Muscle of back (tissue), 11 donors: ENCODE data around the gene UCKL1. TPM values are rescaled to one million over a fixed set of nuclear protein-coding genes. Genes with fewer than 3 reads are reported as not detected.

Experiments
- DNase-seq, 3 donors: peaks; one replicate each; pipeline versions ENCODE4 v3.0.0 to v3.0.0-alpha.2; 2013
- polyA plus RNA-seq, 10 donors: library from polyadenylated mRNA; unstranded; fragments of 120-200 nt; gene quantifications; one replicate each; pipeline ENCODE4 v1.2.1, GENCODE V29; 2013; ENCODE audit not compliant: insufficient read length in 10 of 10

UCKL1 gene
- polyA plus RNA-seq, 10 donors: 28.3 to 58.9 (median 41.3) TPM

DNA sequence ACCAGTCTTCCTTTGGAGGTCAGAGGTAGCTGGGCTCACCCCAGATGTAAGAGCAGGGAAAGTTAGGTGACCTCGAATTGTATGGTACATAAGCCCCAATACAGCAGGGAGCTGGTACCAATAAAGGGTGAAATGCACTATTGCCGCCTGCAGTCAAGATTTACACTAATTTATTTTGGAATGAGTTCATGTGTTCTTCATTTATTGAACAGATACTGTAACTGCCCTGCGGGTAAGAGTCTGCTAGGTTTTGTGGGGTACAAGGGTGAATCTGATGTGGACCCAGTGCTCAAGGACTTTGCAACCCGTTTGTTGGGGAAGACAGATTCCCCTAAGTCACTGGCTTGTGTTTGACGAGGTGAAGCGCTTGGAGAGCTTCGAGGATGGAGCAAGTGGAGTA is 63.8 kb downstream of the UCKL1 start:
- DNase-seq: no peak

DNA sequence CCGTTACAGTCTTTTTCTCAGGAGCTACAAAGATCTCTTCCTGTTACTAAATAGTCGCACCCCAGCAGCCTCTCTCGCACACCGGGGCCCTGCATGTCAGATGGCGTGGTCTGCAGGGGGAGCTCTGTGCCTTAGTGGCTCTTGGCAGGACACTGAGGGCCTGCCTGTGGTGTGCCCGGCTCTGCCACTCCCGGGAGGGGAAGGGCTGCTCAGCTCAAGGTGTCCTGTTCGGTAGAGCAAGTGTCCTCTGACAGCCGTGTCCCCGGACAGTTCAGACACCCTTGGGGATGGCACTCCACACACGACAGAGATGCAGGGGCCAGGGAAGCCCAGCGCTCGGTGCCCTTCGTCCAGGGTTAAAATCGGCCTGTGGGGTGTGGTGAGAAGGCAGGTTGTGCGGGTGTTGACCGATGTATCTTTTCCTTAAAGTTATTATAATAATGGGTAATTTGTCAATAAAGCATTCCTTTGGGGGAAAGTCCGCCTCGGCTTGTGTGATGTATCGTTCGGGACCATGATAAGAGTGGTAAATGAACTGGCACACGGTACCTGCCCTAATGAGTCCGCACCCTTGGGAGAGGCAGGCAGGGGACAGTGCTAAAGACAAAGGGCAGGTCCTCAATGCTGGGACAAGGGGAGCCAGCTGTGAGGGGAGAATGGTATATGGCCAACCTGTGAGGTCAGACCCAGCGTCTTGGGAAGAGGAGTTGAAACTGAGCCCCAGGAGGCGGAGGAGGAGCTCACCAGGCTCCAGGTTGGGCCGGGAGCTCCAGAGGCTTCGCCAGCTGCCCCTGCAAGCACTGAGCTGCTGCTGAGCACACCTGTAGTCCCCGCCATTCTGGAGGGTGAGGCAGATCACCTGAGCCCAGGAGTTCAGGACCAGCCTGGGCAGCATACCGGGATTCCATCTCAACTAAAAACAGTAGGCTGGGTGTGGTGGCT is 64.9 kb downstream of the UCKL1 start:
- no peak for DNase-seq

DNA sequence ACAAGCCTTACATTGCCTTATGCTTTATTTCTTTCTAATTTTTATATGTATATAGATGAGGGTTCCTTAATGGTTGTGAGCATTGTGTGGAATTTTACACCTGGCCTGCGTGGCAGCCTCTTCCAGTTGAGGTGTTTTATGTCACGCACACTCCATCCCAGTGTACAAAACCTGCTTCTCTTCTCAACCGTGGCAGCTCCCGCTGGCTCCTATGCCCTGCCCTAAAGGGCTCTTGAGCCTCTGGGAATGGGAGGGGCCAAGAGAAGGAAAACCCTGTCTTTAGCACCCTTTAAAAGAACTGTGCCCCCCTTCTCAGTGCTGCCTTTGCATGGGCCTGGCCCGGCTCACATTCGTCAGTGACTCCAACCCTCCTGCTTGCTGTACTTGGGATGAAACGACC is 65.6 kb downstream of the UCKL1 start:
- no peak for DNase-seq

DNA sequence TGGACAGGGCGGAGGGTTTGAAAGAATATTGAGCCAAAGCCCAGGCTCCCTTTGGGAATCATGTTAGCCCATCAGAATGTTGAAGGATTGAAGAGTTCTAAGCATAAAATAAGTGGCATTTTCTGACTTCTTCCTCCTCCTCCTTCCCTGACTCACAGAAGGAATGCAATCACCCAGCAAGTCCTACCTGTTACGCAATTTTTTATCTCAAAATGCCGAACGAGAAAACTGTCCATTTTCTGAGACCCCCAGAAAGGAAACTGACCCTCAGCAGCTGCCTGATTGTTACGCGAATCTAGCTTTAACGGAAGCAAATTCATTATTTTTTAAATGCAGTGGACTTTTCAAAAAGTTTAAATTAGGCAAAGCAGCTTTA is 66.0 kb downstream of the UCKL1 start:
- DNase-seq: no peak

Other genes starting within 250 kb of the UCKL1 start
- 10 to 100 TPM; 20.1 to 28.2 (median 25.6) TPM for gene ARFRP1, start 248.4 kb downstream of the UCKL1 start, polyA plus RNA-seq
- gene ZGPAT, start 248.4 kb downstream of the UCKL1 start, polyA plus RNA-seq: 10 to 100 TPM; 10.5 to 15.1 (median 12.9) TPM
- 1 to 10 TPM; 1.9 to 9.7 (median 4.5) TPM for gene LIME1, start 219.8 kb downstream of the UCKL1 start, polyA plus RNA-seq
- 100 to 1,000 TPM in 9 of 10 donors, 10 to 100 TPM in 1; 88.5 to 165 (median 112) TPM for gene SLC2A4RG, start 216.6 kb downstream of the UCKL1 start, polyA plus RNA-seq
- 10 to 100 TPM; 12.8 to 17.3 (median 14.8) TPM for gene ZBTB46, start 125.2 kb downstream of the UCKL1 start, polyA plus RNA-seq
- gene ABHD16B, start 94.9 kb downstream of the UCKL1 start, polyA plus RNA-seq: not detected
- gene TPD52L2, start 91.1 kb downstream of the UCKL1 start, polyA plus RNA-seq: 10 to 100 TPM; 65.5 to 85.7 (median 77.4) TPM
- gene DNAJC5, start 61.3 kb downstream of the UCKL1 start, polyA plus RNA-seq: 10 to 100 TPM; 24.0 to 32.5 (median 29.9) TPM
- gene ZNF512B, start 13.5 kb upstream of the UCKL1 start, polyA plus RNA-seq: 10 to 100 TPM; 19.3 to 30.6 (median 23.8) TPM
- 1 to 10 TPM; 2.1 to 4.2 (median 3.0) TPM for gene SAMD10, start 23.2 kb upstream of the UCKL1 start, polyA plus RNA-seq
- gene PRPF6, start 24.7 kb upstream of the UCKL1 start, polyA plus RNA-seq: 10 to 100 TPM; 45.9 to 58.2 (median 52.8) TPM
- 1 to 10 TPM in 2 of 10 donors, under 1 TPM in 8; 0.42 to 1.1 (median 0.66) TPM for gene C20orf204, start 79.8 kb upstream of the UCKL1 start, polyA plus RNA-seq
- 10 to 100 TPM in 7 of 10 donors, 1 to 10 TPM in 3; 7.0 to 16.8 (median 10.7) TPM for gene SOX18, start 93.2 kb upstream of the UCKL1 start, polyA plus RNA-seq
- gene TCEA2, start 106.8 kb upstream of the UCKL1 start, polyA plus RNA-seq: 10 to 100 TPM; 38.5 to 50.1 (median 42.5) TPM
- 10 to 100 TPM in 1 of 10 donors, 1 to 10 TPM in 9; 4.4 to 10.2 (median 5.6) TPM for gene RGS19, start 123.1 kb upstream of the UCKL1 start, polyA plus RNA-seq
- 1 to 10 TPM in 8 of 10 donors, under 1 TPM in 2; 0.71 to 1.8 (median 1.1) TPM for gene OPRL1, start 123.7 kb upstream of the UCKL1 start, polyA plus RNA-seq
- gene LKAAEAR1, start 128.0 kb upstream of the UCKL1 start, polyA plus RNA-seq: under 1 TPM in 3 of 10 donors, not detected in 7; 0.16 to 0.38 (median 0.23) TPM
- gene NPBWR2, start 151.1 kb upstream of the UCKL1 start, polyA plus RNA-seq: not detected
- gene MYT1, start 208.0 kb upstream of the UCKL1 start, polyA plus RNA-seq: under 1 TPM; 0.05 to 0.78 (median 0.11) TPM